K562 (cell line): Measurements from ENCODE around the gene EPHA2. TPM values are rescaled to one million over a fixed set of nuclear protein-coding genes. Genes with fewer than 3 reads are reported as not detected.

Experiments
- BDP1 ChIP-seq: IDR thresholded peaks from 3 replicates; pipeline ENCODE4 v1.6.1; 2011; ENCODE audit not compliant: insufficient read length, insufficient read depth
- BMI1 ChIP-seq: fragments of 150-350 bp; IDR thresholded peaks from 2 replicates; pipeline ENCODE4 v1.6.1; 2014; ENCODE audit warnings: low read length
- FOXK1 ChIP-seq: sonication (generic); formaldehyde crosslinking; IDR thresholded peaks from 2 replicates; pipeline ENCODE4 v1.8.0; 2022; ENCODE audit warnings: missing genetic modification reagents, mild to moderate bottlenecking, borderline replicate concordance
- GATAD2B ChIP-seq: fragments of 450-650 bp; IDR thresholded peaks from 2 replicates; pipeline ENCODE4 v1.6.1; 2017; ENCODE audit warnings: mild to moderate bottlenecking, borderline replicate concordance
- HBP1 ChIP-seq: fragments of 450-650 bp; formaldehyde crosslinking; IDR thresholded peaks from 2 replicates; pipeline ENCODE4 v1.4.0; 2022; ENCODE audit warnings: missing genetic modification characterization
- JUND ChIP-seq, 2 experiments: IDR thresholded peaks; 2 replicates in 1 of 2; 3 replicates in 1 of 2; pipeline ENCODE4 v1.6.1; 2011; ENCODE audit warnings: borderline replicate concordance in 2 of 2, low read depth in 2 of 2, low read length in 2 of 2, improper control_type of control experiment in 1 of 2, missing biosample characterization in 1 of 2, missing genetic modification characterization in 1 of 2, missing genetic modification reagents in 1 of 2
- KLF16 ChIP-seq: IDR thresholded peaks from 2 replicates; pipeline ENCODE4 v1.6.1; 2016; ENCODE audit warnings: antibody characterized with exemption
- MNT ChIP-seq, 2 experiments: fragments of 450-650 bp; conservative IDR thresholded peaks; 2 replicates each; pipeline ENCODE4 v1.6.1; 2017; ENCODE audit warnings: mild to moderate bottlenecking in 2 of 2, moderate library complexity in 2 of 2
- PHTF2 ChIP-seq: fragments of 250-450 bp; sonication (Bioruptor Pico); IDR thresholded peaks from 2 replicates; pipeline ENCODE4 v1.5.0; 2021; ENCODE audit warnings: mild to moderate bottlenecking
- PKNOX1 ChIP-seq: fragments of 450-650 bp; IDR thresholded peaks from 2 replicates; pipeline ENCODE4 v1.6.1; 2016
- POLR2A ChIP-seq: fragments of 450-650 bp; conservative IDR thresholded peaks from 2 replicates; pipeline ENCODE4 v1.6.1; 2016
- POLR2AphosphoS5 ChIP-seq: IDR thresholded peaks from 2 replicates; pipeline ENCODE4 v1.6.1; 2011; ENCODE audit warnings: mild to moderate bottlenecking, low read depth, low read length, moderate library complexity; ENCODE audit not compliant: control insufficient read depth, insufficient read depth
- RBBP5 ChIP-seq: fragments of 200-600 bp; sonication (generic); IDR thresholded peaks from 2 replicates; pipeline ENCODE4 v1.6.1; 2012; ENCODE audit warnings: borderline replicate concordance, mild to moderate bottlenecking, low read length, control low read depth, inconsistent platforms; ENCODE audit not compliant: insufficient read depth, poor library complexity, severe bottlenecking
- RNF219 ChIP-seq: fragments of 250-450 bp; sonication (Bioruptor Pico); IDR thresholded peaks from 2 replicates; pipeline ENCODE4 v1.5.0; 2022; ENCODE audit warnings: mild to moderate bottlenecking
- ZC3H11A ChIP-seq: IDR thresholded peaks from 2 replicates; pipeline ENCODE4 v1.6.1; 2012; ENCODE audit warnings: low read depth, low read length, improper control_type of control experiment
- ZFP36 ChIP-seq: fragments of 150-350 bp; IDR thresholded peaks from 2 replicates; pipeline ENCODE4 v1.6.1; 2018; ENCODE audit warnings: low read length, low read depth; ENCODE audit not compliant: partially characterized antibody
- ZNF224 ChIP-seq: sonication (generic); formaldehyde crosslinking; IDR thresholded peaks from 2 replicates; pipeline ENCODE4 v1.8.0; 2022; ENCODE audit warnings: mild to moderate bottlenecking, missing genetic modification reagents
- polyA plus RNA-seq, 8 experiments: library from polyadenylated mRNA; depleted of rRNA in 4 of 8; stranded (reverse) in 5 of 8; unstranded in 3 of 8; fragments of >200 nt; fragmentation: Nextera tagmentation in 2 of 8; fragmentation: Illumina TruSeq in 1 of 8; extraction: Ambion mirVana in 2 of 8; extraction: Trizol in 1 of 8; gene quantifications; 2 replicates each; pipeline versions ENCODE4 v1.2.1 to v1.2.3, GENCODE V29; 2011 to 2014; ENCODE audit warnings: inconsistent platforms in 1 of 8, missing spikeins in 1 of 8
- total RNA-seq, 7 experiments: library from RNA; depleted of rRNA in 6 of 7; stranded (reverse); fragments of >200 nt in 6 of 7; fragmentation: Illumina TruSeq in 2 of 7; extraction: Trizol in 2 of 7; gene quantifications; 2 replicates each; pipeline versions ENCODE4 v1.2.1 to v1.2.3, GENCODE V29; 2011 to 2021; ENCODE audit warnings: low replicate concordance in 1 of 7
- TF ChIP-seq, protein P1 (sequence below): fragments of 450-650 bp; IDR thresholded peaks from 2 replicates; pipeline ENCODE4 v1.7.1; 2018; ENCODE audit warnings: mild to moderate bottlenecking, low read depth; ENCODE audit not compliant: partially characterized antibody

Gene EPHA2
- total and polyA plus RNA-seq, 9 of the 15 experiments (the other 6 are each of a cell fraction or from before 2014, with no cell fraction given): 0.04 to 0.40 (median 0.07) TPM; not detected in 4

DNA sequence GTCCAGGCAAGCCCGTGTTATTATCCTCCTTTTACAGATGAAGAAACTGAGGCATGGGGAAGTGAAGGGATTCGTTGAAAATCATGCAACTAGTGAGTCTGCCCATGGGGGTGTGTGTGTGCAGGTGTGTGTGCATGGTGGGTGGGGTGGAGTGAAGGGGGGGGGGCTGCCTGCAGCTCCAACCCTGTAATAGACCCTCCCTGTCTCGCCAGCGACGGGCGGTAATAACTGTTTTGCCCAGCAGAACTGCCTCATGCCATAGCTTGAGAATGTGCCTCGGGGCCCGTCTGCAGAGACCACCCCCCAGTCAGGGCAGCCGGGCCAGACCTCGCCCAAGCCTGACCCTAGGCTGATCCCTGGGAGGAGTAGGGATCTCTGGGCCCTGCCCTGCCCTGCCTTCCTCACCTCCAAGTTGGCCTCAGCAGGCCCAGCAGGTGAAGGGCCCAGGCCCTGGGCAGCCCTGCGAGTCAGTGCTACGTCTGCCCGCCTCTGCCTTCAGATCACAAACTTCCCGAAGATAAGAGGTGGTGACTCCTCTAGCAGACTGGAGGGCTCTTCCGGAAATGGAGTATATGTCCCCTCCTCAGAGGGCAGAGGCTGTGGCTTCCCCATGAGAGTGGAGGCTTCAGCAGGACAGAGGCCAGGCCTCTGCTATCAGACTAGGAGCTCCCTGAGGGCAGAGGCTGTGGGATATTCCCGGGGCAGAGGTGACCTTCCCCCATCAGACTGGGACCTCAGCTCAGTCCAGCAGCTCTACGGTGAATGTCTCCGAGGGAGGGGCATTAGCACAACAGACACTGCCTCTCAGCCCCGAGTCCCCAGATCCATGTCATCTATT is 15.7 kb upstream of the EPHA2 start (continued):
- TF ChIP-seq FOXK1 (CRISPR knock-in tag) (no peak), POLR2A (no peak), HBP1 (CRISPR knock-in tag) (no peak), RBBP5 (no peak), ZC3H11A (no peak), JUND (IDR thresholded peaks at IDR 0.05; ENCODE audit: borderline replicate concordance, low read depth, low read length) (0 out of 2 replicates have a peak, but pooled peaks have one; percentile 16), JUND (tag; IDR thresholded peaks at IDR 0.05; ENCODE audit: borderline replicate concordance, low read depth, low read length) (peak; percentile 12; the same call in 1 of the 3 replicates), MNT (conservative IDR thresholded peaks at IDR 0.05) (no peak), PKNOX1 (no peak), GATAD2B (0 out of 2 replicates have a peak, but pooled peaks have one; percentile 19), BMI1 (no peak), POLR2AphosphoS5 (no peak), KLF16 (no peak), ZNF224 (no peak), PHTF2 (CRISPR knock-in tag) (no peak), RNF219 (CRISPR knock-in tag) (no peak), ZFP36 (peak; percentile 69), BDP1 (no peak)
- TF ChIP-seq, protein P1, sequence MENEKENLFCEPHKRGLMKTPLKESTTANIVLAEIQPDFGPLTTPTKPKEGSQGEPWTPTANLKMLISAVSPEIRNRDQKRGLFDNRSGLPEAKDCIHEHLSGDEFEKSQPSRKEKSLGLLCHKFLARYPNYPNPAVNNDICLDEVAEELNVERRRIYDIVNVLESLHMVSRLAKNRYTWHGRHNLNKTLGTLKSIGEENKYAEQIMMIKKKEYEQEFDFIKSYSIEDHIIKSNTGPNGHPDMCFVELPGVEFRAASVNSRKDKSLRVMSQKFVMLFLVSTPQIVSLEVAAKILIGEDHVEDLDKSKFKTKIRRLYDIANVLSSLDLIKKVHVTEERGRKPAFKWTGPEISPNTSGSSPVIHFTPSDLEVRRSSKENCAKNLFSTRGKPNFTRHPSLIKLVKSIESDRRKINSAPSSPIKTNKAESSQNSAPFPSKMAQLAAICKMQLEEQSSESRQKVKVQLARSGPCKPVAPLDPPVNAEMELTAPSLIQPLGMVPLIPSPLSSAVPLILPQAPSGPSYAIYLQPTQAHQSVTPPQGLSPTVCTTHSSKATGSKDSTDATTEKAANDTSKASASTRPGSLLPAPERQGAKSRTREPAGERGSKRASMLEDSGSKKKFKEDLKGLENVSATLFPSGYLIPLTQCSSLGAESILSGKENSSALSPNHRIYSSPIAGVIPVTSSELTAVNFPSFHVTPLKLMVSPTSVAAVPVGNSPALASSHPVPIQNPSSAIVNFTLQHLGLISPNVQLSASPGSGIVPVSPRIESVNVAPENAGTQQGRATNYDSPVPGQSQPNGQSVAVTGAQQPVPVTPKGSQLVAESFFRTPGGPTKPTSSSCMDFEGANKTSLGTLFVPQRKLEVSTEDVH: no peak
